Measurements from ENCODE around the gene CUEDC2.
A peak's percentile ranks its signal among the peaks of the same experiment; 100 is the strongest.

CUEDC2 gene

GRCh38 chr10:102418622-102419268 is 13.6 kb downstream of the CUEDC2 start, which contains the start of gene PSD:
Gene PSD (minus strand): TSS chr10:102418785. CDS start chr10:102417038, 1,747 bp downstream.
- TF ChIP-seq ZFX (IDR thresholded peaks at IDR 0.05; ENCODE audit: borderline replicate concordance) (no peak), CTCF (IDR thresholded peaks at IDR 0.05) (no peak)
- peak within 1 kb of the TSS; percentile 97 for H3K27ac ChIP-seq

- no peak for TF ChIP-seq CTCF (IDR thresholded peaks at IDR 0.05)
- TF ChIP-seq ZFX (IDR thresholded peaks at IDR 0.05; ENCODE audit: borderline replicate concordance), result no peak
These were observed 15.7 kb downstream of the CUEDC2 start for GRCh38 chr10:102416695-102417094.

GRCh38 chr10:102416283-102416682 is 16.1 kb downstream of the CUEDC2 start:
- no peak overlapping the region for H3K27ac ChIP-seq
- TF ChIP-seq CTCF (IDR thresholded peaks at IDR 0.05) (no peak), ZFX (IDR thresholded peaks at IDR 0.05; ENCODE audit: borderline replicate concordance) (no peak)

More at GRCh38 chr10:102416695-102417094, 15.7 kb downstream of the CUEDC2 start:
- no peak overlapping the region for H3K27ac ChIP-seq

GRCh38 chr10:102414749-102415148 is 17.6 kb downstream of the CUEDC2 start:
- TF ChIP-seq ZFX (IDR thresholded peaks at IDR 0.05; ENCODE audit: borderline replicate concordance), result no peak
- no peak for TF ChIP-seq CTCF (IDR thresholded peaks at IDR 0.05)
- no peak overlapping the region for H3K27ac ChIP-seq

GRCh38 chr10:102413806-102414561 is 18.4 kb downstream of the CUEDC2 start:
- TF ChIP-seq CTCF (IDR thresholded peaks at IDR 0.05) (no peak), ZFX (IDR thresholded peaks at IDR 0.05; ENCODE audit: borderline replicate concordance) (no peak)

GRCh38 chr10:102413053-102413705 is 19.2 kb downstream of the CUEDC2 start:
- no peak for TF ChIP-seq ZFX (IDR thresholded peaks at IDR 0.05; ENCODE audit: borderline replicate concordance)
- no peak for TF ChIP-seq CTCF (IDR thresholded peaks at IDR 0.05)
- no peak overlapping the region for H3K27ac ChIP-seq

More at GRCh38 chr10:102413806-102414561, 18.4 kb downstream of the CUEDC2 start:
- no peak overlapping the region for H3K27ac ChIP-seq

All from 22Rv1 (cell line).